NCI-H510A treated with DMSO at 0.1 percent for 48 hours (cell line): Measurements from ENCODE around the gene POTEG.
"Not testable (repeated sequence)": the region's sequence is repeated elsewhere in the genome, so short reads cannot be mapped to it uniquely, and the experiment has no call there.

ENCODE experiments used
- DNase-seq: peaks from one replicate; lab custom pipeline; 2025; lab: John Stamatoyannopoulos, UW

POTEG gene

DNA sequence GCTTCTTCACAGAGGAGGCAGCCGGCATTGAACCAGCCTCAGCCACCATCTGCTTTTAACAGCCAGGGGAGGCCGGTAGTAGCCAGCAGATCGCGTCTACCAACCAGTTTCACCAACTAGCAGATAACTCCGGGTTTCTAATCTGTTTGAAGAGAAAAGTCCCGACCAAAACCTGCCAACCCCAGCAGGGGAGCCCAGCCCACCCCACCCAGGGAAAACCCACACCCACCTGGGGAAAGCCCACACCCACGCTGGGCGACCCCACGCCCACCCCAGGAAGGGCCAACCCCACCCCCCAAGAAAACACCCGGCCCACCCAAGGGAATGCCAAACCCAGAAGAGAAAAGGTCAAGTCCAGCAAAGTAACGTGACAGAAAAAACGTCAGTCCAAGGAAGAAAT lies at the start of gene POTEG:
POTEG (minus strand) TSS at position 101 of the 400 bp plus-strand sequence; CDS start at position 49, 52 bp downstream.
- DNase-seq = not testable (repeated sequence)

DNA sequence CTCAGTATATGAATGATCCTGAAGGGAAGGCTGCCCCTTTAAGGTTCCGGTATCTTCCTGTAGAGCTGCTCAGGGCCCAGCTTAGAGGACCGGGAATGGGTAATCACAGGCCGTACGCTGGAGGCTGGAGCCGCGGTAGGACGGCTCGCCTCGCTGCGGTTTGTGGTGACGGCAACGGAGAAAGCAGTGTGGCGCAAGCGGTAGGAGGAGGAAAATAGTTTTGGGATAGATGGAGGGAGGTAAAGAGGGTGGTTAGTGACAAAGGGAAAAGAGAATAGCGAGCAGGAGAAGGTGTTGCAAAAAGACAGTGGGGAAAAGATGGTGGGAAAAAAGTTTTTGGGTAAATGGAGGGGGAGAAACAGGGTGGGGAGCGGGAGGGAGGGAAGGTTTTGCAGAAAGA lies 48.0 kb upstream of the POTEG start:
- DNase-seq = not testable (repeated sequence)

DNA sequence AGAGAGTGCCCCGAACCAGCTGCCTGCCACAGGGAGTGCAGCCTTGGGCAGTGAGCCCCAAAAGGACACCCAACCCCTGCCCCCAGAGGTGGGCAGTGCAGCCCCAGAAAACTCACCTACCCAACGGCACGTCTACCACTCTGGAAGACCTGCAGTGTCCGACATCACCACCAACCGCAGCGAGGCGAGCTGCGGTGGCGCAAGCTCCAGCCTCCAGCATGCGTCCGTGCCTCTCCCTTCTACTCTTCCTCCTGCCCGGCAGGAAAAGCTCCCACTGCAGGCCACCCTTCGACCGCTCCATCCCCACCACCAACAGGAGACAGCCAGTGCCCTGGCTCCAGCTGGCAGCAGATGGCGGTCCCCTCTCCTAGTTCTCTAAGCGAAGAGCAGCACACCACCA lies 47.3 kb upstream of the POTEG start:
- not testable (repeated sequence) for DNase-seq

- DNase-seq = not testable (repeated sequence)
Measured at GRCh38 chr14:19480491-19480890, 46.4 kb upstream of the POTEG start.

GRCh38 chr14:19445761-19446160 lies 11.6 kb upstream of the POTEG start:
- DNase-seq = not testable (repeated sequence)

DNA sequence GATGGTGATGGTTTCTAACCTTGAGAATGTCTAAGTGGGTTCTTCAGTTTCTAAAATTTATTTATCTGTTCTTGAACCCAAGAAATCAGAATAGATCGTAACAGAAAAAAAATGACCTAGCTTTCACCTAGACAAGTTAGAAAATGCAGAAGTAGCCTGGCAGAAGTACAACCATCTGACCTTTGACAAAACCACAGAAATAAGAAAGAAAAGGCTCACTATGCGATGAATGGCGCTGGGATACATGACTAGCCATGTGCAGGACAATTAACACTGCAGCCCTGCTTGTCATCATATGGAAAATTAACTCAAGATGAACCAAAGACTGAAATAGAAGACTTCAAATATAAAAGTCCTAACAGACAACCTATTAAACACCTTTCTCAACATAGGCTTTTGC lies 5.7 kb upstream of the POTEG start:
- DNase-seq = not testable (repeated sequence)

DNA sequence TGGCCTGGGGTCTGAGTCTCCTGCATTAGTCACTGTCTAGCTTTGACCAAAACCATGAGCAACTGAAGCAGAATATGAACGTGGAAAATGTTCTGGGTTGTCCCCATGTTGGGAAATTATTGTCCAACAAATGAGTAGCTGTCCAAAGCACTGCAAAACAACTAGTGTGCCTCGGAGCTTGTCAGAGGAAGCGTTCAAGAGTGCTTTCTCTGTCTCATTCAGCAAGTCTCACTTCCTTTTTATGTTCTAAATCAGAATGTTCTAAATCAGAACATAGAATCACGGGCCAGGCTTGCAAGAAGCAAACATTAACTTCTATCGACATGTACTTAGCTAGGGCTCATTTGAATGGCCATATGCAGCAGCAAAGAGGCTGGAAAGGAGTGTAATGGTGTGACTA lies 5.1 kb upstream of the POTEG start:
- not testable (repeated sequence) for DNase-seq

DNA sequence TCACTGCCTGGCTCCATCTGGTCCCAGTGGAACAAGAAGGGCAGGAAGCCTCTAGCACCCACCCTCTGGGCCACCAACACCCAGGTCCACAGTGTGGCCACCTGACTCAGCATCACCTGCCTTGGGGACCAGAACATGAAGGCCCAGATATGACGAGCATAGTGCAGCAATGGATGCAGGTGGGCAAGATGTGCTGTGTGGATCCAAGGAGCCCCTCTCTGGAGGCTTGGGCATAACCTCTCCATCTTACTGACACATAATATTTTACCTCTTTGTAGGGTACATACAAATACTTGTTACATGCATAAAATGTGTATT lies 2.9 kb upstream of the POTEG start:
- DNase-seq = not testable (repeated sequence)

DNA sequence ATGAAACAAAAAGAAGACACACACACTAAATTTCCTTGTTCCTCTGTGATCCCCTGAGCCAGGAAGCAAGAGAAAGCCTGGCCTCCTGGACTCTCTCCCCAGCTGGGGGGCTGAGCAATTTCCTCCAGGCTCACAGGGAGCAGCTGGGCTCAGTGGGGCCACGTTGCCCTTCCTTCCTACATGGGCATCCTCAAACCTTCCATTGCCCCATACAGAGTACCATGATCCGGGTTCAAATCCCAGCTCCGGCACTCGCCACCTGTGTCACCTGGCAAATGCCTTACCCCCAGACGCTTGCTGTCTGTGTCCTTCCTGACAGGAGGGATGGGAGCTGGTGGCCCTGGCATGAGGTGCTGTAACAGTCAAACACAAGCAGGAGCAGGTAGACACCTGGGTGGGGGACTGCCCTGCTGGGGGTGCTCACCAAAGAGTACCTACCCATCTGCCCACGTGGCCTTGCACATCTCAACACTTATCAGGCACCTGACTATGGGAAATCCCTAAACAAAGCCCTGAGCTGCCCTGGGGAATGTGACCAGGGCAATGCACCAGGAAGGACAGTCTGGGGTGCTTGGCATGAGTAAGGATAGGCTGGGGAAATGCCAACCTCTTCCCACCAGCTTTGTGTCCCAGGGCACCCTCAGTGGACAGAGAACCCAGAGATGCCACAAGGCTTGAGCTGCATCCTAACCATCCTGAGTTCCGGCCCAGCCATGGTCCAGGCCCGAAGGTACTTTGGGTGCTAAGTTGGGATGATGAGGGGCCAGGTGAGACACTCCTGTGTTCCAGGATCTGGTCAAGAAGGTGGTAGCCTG lies 2.4 kb upstream of the POTEG start:
- DNase-seq = not testable (repeated sequence)

- not testable (repeated sequence) for DNase-seq
Measured at GRCh38 chr14:19435852-19436251, 1.7 kb upstream of the POTEG start.

- not testable (repeated sequence) for DNase-seq
Measured at GRCh38 chr14:19434891-19435290, 750 bp upstream of the POTEG start.

- DNase-seq = not testable (repeated sequence)
Measured at GRCh38 chr14:19433765-19434164, 376 bp downstream of the POTEG start.

GRCh38 chr14:19408519-19408918 lies 25.6 kb downstream of the POTEG start:
- not testable (repeated sequence) for DNase-seq

GRCh38 chr14:19402097-19402496 lies 32.0 kb downstream of the POTEG start:
- DNase-seq = not testable (repeated sequence)

GRCh38 chr14:19394727-19395126 lies 39.4 kb downstream of the POTEG start:
- DNase-seq = not testable (repeated sequence)

- DNase-seq = not testable (repeated sequence)
Measured at GRCh38 chr14:19390230-19390629, 43.9 kb downstream of the POTEG start.

DNA sequence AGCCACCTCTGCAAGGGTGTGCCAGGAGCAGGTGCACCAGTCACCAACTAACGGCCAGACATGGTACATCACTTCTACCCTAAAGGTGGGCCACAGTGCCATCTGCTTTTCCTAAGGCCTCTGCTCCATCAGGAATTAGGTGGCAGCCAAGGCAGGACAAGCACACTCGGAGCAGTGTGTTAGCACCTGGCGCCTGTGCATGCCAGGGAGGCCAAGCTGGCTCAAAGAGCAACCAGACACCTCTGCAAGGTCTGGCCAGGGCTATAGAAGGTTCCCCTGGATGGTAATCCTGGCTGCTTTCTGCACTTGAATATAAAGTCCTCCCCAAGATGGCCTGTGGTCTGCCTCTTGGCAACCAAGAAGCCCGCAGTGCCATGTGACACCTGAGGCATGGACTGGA lies 45.4 kb downstream of the POTEG start:
- DNase-seq = not testable (repeated sequence)

- not testable (repeated sequence) for DNase-seq
Measured at GRCh38 chr14:19386996-19387395, 47.1 kb downstream of the POTEG start.

- not testable (repeated sequence) for DNase-seq
Measured at GRCh38 chr14:19386309-19386708, 47.8 kb downstream of the POTEG start.

DNA sequence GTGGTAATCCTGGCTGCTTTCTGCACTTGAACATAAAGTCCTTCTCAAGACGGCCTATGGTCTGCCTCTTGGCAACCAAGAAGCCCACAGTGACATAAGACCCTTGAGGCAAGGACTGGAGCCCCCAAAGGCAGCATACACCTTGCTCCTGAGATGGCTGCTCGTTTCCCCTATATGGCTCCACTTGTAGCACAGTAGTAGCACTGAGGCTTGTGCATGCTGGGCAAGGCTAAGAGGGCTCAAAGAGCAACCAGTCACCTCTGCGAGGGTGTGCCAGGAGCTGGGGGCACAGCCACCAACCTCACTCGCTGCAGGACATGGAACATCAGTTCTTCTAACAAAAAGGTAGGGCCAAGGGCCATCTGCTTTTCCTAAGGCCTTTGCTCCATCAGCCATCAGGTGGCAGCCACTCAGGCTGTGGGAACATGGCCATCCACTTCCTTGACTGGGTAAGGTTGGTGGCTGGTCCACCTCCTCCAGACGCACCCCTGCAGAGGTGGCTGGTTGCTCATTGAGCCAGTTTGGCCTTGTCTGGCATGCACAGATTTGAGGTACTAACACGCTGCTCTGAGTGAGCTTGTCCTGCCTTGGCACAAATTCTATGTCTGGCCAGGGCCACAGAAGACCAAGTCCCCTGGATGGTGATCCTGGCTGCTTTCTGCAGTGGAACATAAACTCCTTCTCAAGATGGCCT lies 49.9 kb downstream of the POTEG start:
- not testable (repeated sequence) for DNase-seq

GRCh38 chr14:19383008-19383584 lies 51.0 kb downstream of the POTEG start:
- DNase-seq = not testable (repeated sequence)

DNA sequence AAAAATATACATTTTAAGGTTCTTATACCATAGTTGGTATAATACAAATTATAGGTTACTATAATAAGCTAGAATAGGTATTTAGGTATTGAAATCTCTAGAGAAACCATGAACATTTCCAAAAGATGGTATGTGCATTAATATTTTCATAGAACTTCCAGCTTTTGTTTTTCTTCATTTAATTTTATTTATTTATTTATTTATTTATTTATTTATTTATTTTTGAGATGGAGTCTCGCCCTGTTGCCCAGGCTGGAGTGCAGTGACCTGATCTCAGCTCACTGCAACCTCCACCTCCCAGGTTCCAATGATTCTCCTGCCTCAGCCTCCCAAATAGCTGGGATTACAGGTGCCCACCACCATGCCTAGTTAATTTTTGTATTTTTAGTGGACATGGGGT lies 54.0 kb downstream of the POTEG start:
- DNase-seq = not testable (repeated sequence)

DNA sequence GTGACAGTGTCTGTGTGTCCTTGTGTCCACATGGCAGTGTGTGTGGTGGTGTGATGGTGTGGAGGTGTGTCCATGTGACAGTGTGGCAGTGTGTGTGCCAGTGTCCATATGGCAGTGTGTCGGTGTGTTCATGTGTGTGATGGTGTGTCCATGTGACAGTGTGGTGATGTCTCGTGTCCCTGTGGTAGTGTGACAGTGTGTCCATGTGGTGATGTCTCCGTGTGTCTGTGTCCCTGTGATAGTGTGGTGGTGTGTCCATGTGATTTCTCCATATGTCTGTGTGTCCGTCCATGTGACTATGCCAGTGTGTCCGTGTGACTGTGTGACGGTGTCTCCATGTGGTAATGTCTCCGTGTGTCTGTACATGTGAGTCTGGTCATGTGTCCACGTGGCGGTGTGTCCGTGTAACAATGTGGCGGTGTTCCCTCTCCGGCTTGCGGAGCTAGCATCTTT lies 59.7 kb downstream of the POTEG start:
- DNase-seq = not testable (repeated sequence)
